H1 (cell line): ENCODE measurements around the gene ROBO2. TPM values are rescaled to one million over a fixed set of nuclear protein-coding genes. Genes with fewer than 3 reads are reported as not detected.
A peak's percentile ranks its signal among the peaks of the same experiment; 100 is the strongest.

Experiments
- CTCF ChIA-PET: fragments of 300-600 bp; sonication (Branson Sonifier 250); formaldehyde crosslinking; loops from one replicate; lab custom pipeline; 2021; ENCODE audit not compliant: partially characterized antibody; lab: Charles Lee
- POLR2A ChIA-PET: fragments of 300-600 bp; sonication (Branson Sonifier 250); formaldehyde crosslinking; loops from one replicate; lab custom pipeline; 2021; ENCODE audit warnings: inconsistent platforms; ENCODE audit not compliant: partially characterized antibody; lab: Charles Lee
- DNase-seq, 2 experiments: peaks; one replicate each; pipeline versions ENCODE4 v3.0.0 to v3.0.0-alpha.2; 2010 to 2022; ENCODE audit warnings: low spot score in 2 of 2, low read depth in 1 of 2, mixed read lengths in 1 of 2
- FAIRE-seq: peaks from 2 replicates; lab custom pipeline; 2011; peaks lifted over from hg19 to GRCh38; lab: Jason Lieb, UNC
- H2AFZ ChIP-seq: 2 replicates; pipeline ENCODE4 v1.8.1; 2012; ENCODE audit warnings: low read length, inconsistent platforms
- H2AK5ac ChIP-seq: 2 replicates; pipeline ENCODE4 v1.6.1; 2013; ENCODE audit warnings: low read depth, low read length
- H2BK120ac ChIP-seq: replicated peaks from 2 replicates; pipeline ENCODE3; 2013; ENCODE audit warnings: low read depth, low read length, inconsistent platforms
- H2BK12ac ChIP-seq: 2 replicates; pipeline ENCODE4 v1.6.1; 2013; ENCODE audit warnings: low read depth, low read length
- H2BK15ac ChIP-seq: 2 replicates; pipeline ENCODE4 v1.6.1; 2013; ENCODE audit warnings: low read length
- H2BK20ac ChIP-seq: 2 replicates; pipeline ENCODE4 v1.6.1; 2013; ENCODE audit warnings: low read length
- H2BK5ac ChIP-seq: 2 replicates; pipeline ENCODE4 v1.6.1; 2013; ENCODE audit warnings: low read depth, low read length
- H3K14ac ChIP-seq: 2 replicates; pipeline ENCODE4 v1.6.1; 2013; ENCODE audit warnings: inconsistent platforms; ENCODE audit not compliant: insufficient read length
- H3K18ac ChIP-seq: 2 replicates; pipeline ENCODE4 v1.6.1; 2013; ENCODE audit warnings: low read length; ENCODE audit errors: extremely low read depth
- H3K23ac ChIP-seq: 2 replicates; pipeline ENCODE4 v1.6.1; 2013; ENCODE audit warnings: inconsistent platforms; ENCODE audit not compliant: insufficient read length
- H3K23me2 ChIP-seq: 2 replicates; pipeline ENCODE4 v1.6.1; 2013; ENCODE audit warnings: low read depth, low read length
- H3K27ac ChIP-seq: 2 replicates; pipeline ENCODE4 v1.6.1; 2011; ENCODE audit warnings: low read depth, low read length, inconsistent platforms
- H3K27me3 ChIP-seq, 4 experiments: replicated peaks in 1 of 4; 1 replicate in 1 of 4; 2 replicates in 3 of 4; pipeline versions ENCODE4 v1.6.1 to v1.8.1; 2011 to 2013; ENCODE audit warnings: low read length in 3 of 4, mild to moderate bottlenecking in 3 of 4, inconsistent platforms in 2 of 4, mixed read lengths in 2 of 4, moderate library complexity in 1 of 4; ENCODE audit not compliant: control insufficient read depth in 3 of 4, insufficient read depth in 3 of 4; ENCODE audit errors: extremely low read depth in 1 of 4
- H3K36me3 ChIP-seq, 4 experiments: 2 replicates each; pipeline versions ENCODE4 v1.6.1 to v1.8.1; 2011 to 2013; ENCODE audit warnings: mild to moderate bottlenecking in 4 of 4, low read length in 3 of 4, moderate library complexity in 2 of 4, control low read depth in 1 of 4, inconsistent platforms in 1 of 4; ENCODE audit not compliant: insufficient read depth in 4 of 4, control insufficient read depth in 2 of 4
- H3K4ac ChIP-seq: replicated peaks from 2 replicates; pipeline ENCODE3; 2013; ENCODE audit warnings: low read length, low read depth, mixed read lengths, inconsistent platforms; ENCODE audit not compliant: insufficient read length
- H3K4me1 ChIP-seq, 4 experiments: replicated peaks in 1 of 4; 1 replicate in 1 of 4; 2 replicates in 3 of 4; pipeline versions ENCODE4 v1.6.1 to v1.8.1; 2011 to 2013; ENCODE audit warnings: low read length in 3 of 4, inconsistent platforms in 2 of 4, mixed read lengths in 1 of 4; ENCODE audit not compliant: insufficient read depth in 4 of 4, control insufficient read depth in 3 of 4
- H3K4me2 ChIP-seq, 2 experiments: 2 replicates each; pipeline versions ENCODE4 v1.6.1 to v1.8.1; 2011 to 2013; ENCODE audit warnings: low read depth in 2 of 2, low read length in 2 of 2, control low read depth in 1 of 2, inconsistent platforms in 1 of 2, mild to moderate bottlenecking in 1 of 2; ENCODE audit not compliant: insufficient read depth in 1 of 2
- H3K4me3 ChIP-seq, 4 experiments: fragments of 200-600, 300-600 bp in 1 of 4; sonication (generic), shearing (Covaris generic), sonication (Bioruptor Twin) in 1 of 4; 2 replicates each; pipeline versions ENCODE4 v1.5.1 to v1.8.1; 2011 to 2016; ENCODE audit warnings: low read length in 4 of 4, low read depth in 3 of 4, control low read depth in 2 of 4, inconsistent platforms in 2 of 4, mild to moderate bottlenecking in 2 of 4, mixed read lengths in 1 of 4, moderate library complexity in 1 of 4; ENCODE audit not compliant: insufficient read depth in 2 of 4; ENCODE audit errors: extremely low read depth in 1 of 4
- H3K56ac ChIP-seq: replicated peaks from 2 replicates; pipeline ENCODE3; 2013; ENCODE audit warnings: low read depth, mild to moderate bottlenecking, mixed read lengths, low read length, inconsistent platforms; ENCODE audit not compliant: insufficient read length
- H3K79me1 ChIP-seq: 2 replicates; pipeline ENCODE4 v1.6.1; 2013; ENCODE audit warnings: low read depth, low read length, control low read depth
- H3K79me2 ChIP-seq, 2 experiments: 2 replicates each; pipeline versions ENCODE4 v1.6.1 to v1.8.1; 2012 to 2013; ENCODE audit warnings: low read length in 2 of 2, mild to moderate bottlenecking in 2 of 2, inconsistent platforms in 1 of 2; ENCODE audit not compliant: insufficient read depth in 2 of 2, control insufficient read depth in 1 of 2
- H3K9ac ChIP-seq, 4 experiments: replicated peaks in 1 of 4; 1 replicate in 1 of 4; 2 replicates in 3 of 4; pipeline versions ENCODE4 v1.6.1 to v1.8.1; 2011 to 2013; ENCODE audit warnings: low read depth in 3 of 4, low read length in 3 of 4, control low read depth in 2 of 4, mild to moderate bottlenecking in 2 of 4, moderate library complexity in 2 of 4, inconsistent platforms in 1 of 4; ENCODE audit errors: extremely low read depth in 1 of 4
- H3K9me3 ChIP-seq, 2 experiments: 2 replicates each; pipeline versions ENCODE4 v1.6.1 to v1.8.1; 2012 to 2013; ENCODE audit warnings: mild to moderate bottlenecking in 2 of 2, moderate library complexity in 2 of 2, control low read depth in 1 of 2, inconsistent platforms in 1 of 2, low read depth in 1 of 2, low read length in 1 of 2, mixed read lengths in 1 of 2; ENCODE audit not compliant: insufficient read depth in 2 of 2
- H4K20me1 ChIP-seq, 2 experiments: replicated peaks in 1 of 2; 2 replicates each; pipeline versions ENCODE3 to v1.8.1; 2011 to 2013; ENCODE audit warnings: inconsistent platforms in 2 of 2, low read length in 2 of 2, mild to moderate bottlenecking in 1 of 2; ENCODE audit not compliant: insufficient read depth in 2 of 2, control insufficient read depth in 1 of 2
- H4K5ac ChIP-seq: 2 replicates; pipeline ENCODE4 v1.6.1; 2013; ENCODE audit warnings: low read length, low read depth, mixed read lengths, inconsistent platforms; ENCODE audit not compliant: insufficient read length
- H4K8ac ChIP-seq: 2 replicates; pipeline ENCODE4 v1.8.0; 2013; ENCODE audit warnings: mild to moderate bottlenecking, moderate library complexity, low read length, inconsistent platforms; ENCODE audit not compliant: insufficient read depth; ENCODE audit errors: extremely low read depth
- H4K91ac ChIP-seq: replicated peaks from 2 replicates; pipeline ENCODE3; 2013; ENCODE audit warnings: low read length, mixed read lengths, inconsistent platforms; ENCODE audit not compliant: insufficient read length
- ATF2 ChIP-seq: IDR thresholded peaks from 2 replicates; pipeline ENCODE4 v1.6.1; 2012; ENCODE audit warnings: low read length, inconsistent platforms
- CBX8 ChIP-seq: fragments of 300-800, 300-1000 bp; sonication (generic); IDR thresholded peaks from 2 replicates; pipeline ENCODE4 v1.7.1; 2016; ENCODE audit warnings: low read depth, low read length, borderline replicate concordance
- CTCF ChIP-seq, 3 experiments: IDR thresholded peaks; 1 replicate in 2 of 3; 2 replicates in 1 of 3; pipeline versions ENCODE4 v1.5.1 to v1.6.1; 2011; ENCODE audit warnings: low read length in 3 of 3, mild to moderate bottlenecking in 3 of 3, inconsistent platforms in 2 of 3, low read depth in 1 of 3, moderate library complexity in 1 of 3; ENCODE audit not compliant: insufficient read depth in 1 of 3; ENCODE audit errors: control extremely low read depth in 1 of 3
- EZH2 ChIP-seq: fragments of 200-600 bp; sonication (generic); IDR thresholded peaks from 2 replicates; pipeline ENCODE4 v1.7.1; 2012; ENCODE audit warnings: low read depth, mild to moderate bottlenecking, moderate library complexity, low read length, inconsistent platforms; ENCODE audit not compliant: severe bottlenecking
- MAX ChIP-seq: IDR thresholded peaks from 2 replicates; pipeline ENCODE4 v1.6.1; 2012; ENCODE audit warnings: inconsistent platforms
- NRF1 ChIP-seq: IDR thresholded peaks from 2 replicates; pipeline ENCODE4 v1.6.1; 2011; ENCODE audit warnings: mild to moderate bottlenecking, low read depth, low read length, improper control_type of control experiment
- RAD21 ChIP-seq, 2 experiments: IDR thresholded peaks in 1 of 2; conservative IDR thresholded peaks in 1 of 2; 2 replicates each; pipeline ENCODE4 v1.6.1; 2011; ENCODE audit warnings: low read depth in 2 of 2, low read length in 2 of 2, improper control_type of control experiment in 1 of 2, inconsistent platforms in 1 of 2, mild to moderate bottlenecking in 1 of 2, moderate library complexity in 1 of 2
- WGBS, 2 experiments: shearing (Covaris generic) in 1 of 2; methylation state at CpG; one replicate each; pipeline versions ENCODE4 v1.1.6 to v1.1.7; 2013 to 2015; ENCODE audit warnings: low lambda C conversion rate in 2 of 2, mixed read lengths in 2 of 2, inconsistent platforms in 1 of 2, low coverage in 1 of 2, missing lambda C conversion rate in 1 of 2; ENCODE audit not compliant: insufficient replicate concordance in 2 of 2, insufficient coverage in 1 of 2, insufficient read length in 1 of 2; ENCODE audit errors: extremely low coverage in 1 of 2, missing lambda C conversion rate in 1 of 2; 5-methylcytosine and 5-hydroxymethylcytosine counted together
- polyA plus RNA-seq, 7 experiments: library from polyadenylated mRNA; depleted of rRNA in 3 of 7; stranded (reverse) in 5 of 7; unstranded in 2 of 7; fragments of >200 nt in 5 of 7; fragments of 200-250 nt in 2 of 7; gene quantifications; 1 replicate in 5 of 7; 2 replicates in 1 of 7; 4 replicates in 1 of 7; pipeline versions ENCODE4 v1.2.1 to v1.2.3, GENCODE V29; 2011 to 2013; ENCODE audit warnings: missing spikeins in 2 of 7, mixed read lengths in 2 of 7
- total RNA-seq: library from RNA; stranded (reverse); fragmentation: NEBNext Ultra II Directional; extraction: Animal tissue kit (Norgen Biotek cat#: 25700); gene quantifications from 2 replicates; pipeline ENCODE4 v1.2.1, GENCODE V29; 2021

ROBO2 gene
- total and polyA plus RNA-seq, 2 of the 8 experiments (the other 6 are each of a cell fraction or from before 2014, with no cell fraction given): 1.5 to 2.9 TPM

- Histone ChIP-seq H3K36me3 (no peaks in the 10 kb centered on the region), H3K4ac (no peak overlapping the region), H4K8ac (no peak overlapping the region), H3K4me2 (no peak overlapping the region), H4K91ac (no peak overlapping the region), H3K9me3 (no peaks in the 10 kb centered on the region), H2BK12ac (no peak overlapping the region), H2AFZ (no peak overlapping the region), H3K79me1 (no peaks in the 10 kb centered on the region), H3K14ac (no peak overlapping the region), H4K20me1 (no peaks in the 10 kb centered on the region), H3K56ac (no peak overlapping the region), H3K27me3 (no peaks in the 10 kb centered on the region), H2AK5ac (no peak overlapping the region), H3K18ac (no peak overlapping the region), H2BK20ac (no peak overlapping the region), H3K23me2 (no peaks in the 10 kb centered on the region), H3K23ac (no peak overlapping the region), H3K4me1 (peaks cover 0 to 3% (median 0%) of the 10 kb centered on the region in 4 experiments; a peak in 3 of 7 replicates), H3K79me2 (no peaks in the 10 kb centered on the region), H3K27ac (no peak overlapping the region), H3K9ac (no peak overlapping the region), H4K5ac (no peak overlapping the region), H2BK120ac (no peak overlapping the region), H2BK15ac (no peak overlapping the region), H3K4me3 (no peak overlapping the region), H2BK5ac (no peak overlapping the region)
- FAIRE-seq (no peak), DNase-seq (no peak)
- POLR2A ChIA-PET: no interaction called here
- TF ChIP-seq RAD21 (IDR thresholded peaks at IDR 0.05 in 1 of 2, conservative IDR thresholded peaks at IDR 0.05 in 1 of 2; ENCODE audit: low read depth in 2 of 2, low read length in 2 of 2) (peak; percentile 40 to 67), NRF1 (no peak), CTCF (IDR thresholded peaks at IDR 0.05; ENCODE audit: control extremely low read depth in 1 of 3, insufficient read depth in 1 of 3, low read depth in 1 of 3, low read length in 3 of 3) (peak in 2 of 3 experiments; percentile 14 to 31; a peak in 1 of 4 replicates), CBX8 (no peak), ATF2 (no peak), EZH2 (no peak), MAX (no peak)
- WGBS, 2 experiments: 91% methylated on average over 5 of the region's 5 CpGs; no CpG with 5 or more reads in 1 of the 2 experiments
- CTCF ChIA-PET: no interaction called here
Measured at GRCh38 chr3:77506384-77506783, 466.5 kb downstream of the ROBO2 start.
